Glomerular visceral epithelial cell (primary cell): ENCODE data around the gene RAI14.

Experiments used
- DNase-seq: peaks from one replicate; pipeline ENCODE4 v3.0.0-alpha.2; 2016; ENCODE audit errors: extremely low spot score

The RAI14 gene

DNA sequence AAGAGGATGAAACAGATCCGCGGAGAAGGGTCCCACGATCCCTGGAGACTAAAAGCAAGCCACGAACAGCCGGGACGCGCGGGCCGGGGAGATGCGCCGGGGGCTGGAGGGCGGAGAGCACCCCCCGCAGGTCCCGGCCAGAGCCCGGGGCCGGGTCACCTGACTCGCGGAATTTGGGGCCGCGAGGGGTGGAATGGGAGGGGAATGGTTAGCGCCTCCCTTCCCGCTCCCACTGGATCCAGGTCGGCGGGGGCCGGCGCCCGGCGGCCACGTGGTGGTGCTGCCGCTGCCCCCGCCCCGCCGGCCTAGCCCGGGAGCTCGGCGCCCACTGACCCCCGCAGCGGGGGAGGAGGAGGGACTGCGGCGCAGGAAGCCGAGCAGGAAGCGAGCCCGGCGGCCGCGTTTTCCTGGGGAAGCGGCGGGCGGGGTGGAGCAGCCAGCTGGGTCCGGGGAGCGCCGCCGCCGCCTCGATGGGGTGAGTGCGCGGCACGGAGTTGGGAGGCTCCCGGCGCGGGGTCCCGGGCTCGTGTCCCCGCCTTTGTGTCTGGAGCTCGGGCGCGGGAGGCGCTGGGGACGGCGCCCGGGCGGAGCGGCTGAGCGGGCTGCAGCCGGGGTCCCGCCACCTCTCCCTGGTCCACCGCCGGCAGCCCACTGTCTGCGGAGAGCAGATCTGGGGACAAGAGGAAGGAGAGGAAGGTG lies at the start of gene RAI14:
Gene RAI14, plus strand, starts transcription at position 328 of the 699 bp plus-strand sequence. CDS start 30,592 bp downstream, outside the sequence.
- peak; percentile 95 for DNase-seq

DNA sequence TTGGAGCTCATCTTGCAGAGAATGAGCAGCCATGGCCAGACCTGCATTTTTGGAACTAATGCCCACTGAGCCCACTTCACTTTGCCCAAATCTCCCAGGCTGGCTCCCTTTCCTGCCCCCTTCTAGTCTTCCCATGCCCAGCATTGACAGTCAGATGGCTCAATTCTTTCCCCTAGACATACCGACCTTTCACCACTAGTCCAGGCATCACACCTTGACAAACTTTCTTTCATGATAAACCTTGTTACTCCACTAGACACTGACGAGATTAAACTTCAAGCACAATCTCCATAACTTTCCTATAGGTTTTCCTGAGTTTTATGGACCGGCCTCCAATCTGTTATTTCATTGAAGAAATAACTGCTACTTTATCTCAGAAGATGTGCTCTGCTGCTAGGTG lies 47.8 kb upstream of the RAI14 start:
- DNase-seq: no peak

DNA sequence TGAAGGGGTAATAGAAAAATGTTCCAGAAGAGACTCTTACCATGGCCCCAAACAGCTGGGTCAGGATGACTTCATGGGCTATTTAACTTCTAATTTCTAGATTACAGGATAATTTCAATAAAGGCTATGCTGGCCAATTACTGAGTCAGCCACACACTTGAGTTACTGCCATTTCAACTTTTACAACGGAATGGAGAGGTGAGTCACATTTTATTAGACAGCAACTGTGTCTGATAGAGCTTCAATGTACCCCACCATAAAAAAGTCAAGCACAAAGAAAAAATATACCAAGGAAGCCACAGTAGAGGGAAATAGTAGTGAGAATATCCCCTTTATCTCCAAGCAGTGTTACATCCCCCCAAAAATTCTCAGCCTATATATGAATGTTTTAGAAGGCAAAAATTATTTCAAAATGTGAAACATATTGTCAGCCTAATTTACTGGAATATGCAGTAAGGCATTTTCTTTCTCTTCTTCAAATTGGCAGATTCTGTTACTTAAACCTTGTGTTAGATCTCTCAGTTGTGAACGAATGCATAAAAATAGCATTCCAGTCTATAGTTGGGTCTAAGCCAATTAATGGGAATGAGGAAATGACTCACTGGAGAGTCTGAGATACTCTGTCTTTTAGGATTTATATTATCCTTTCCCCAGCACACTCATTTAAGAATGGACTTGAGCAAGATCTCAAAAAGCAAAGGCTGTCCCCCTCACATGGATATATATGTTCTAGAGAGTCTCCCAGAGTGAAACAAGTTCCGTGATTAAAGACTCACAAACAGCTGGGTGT lies 47.1 kb upstream of the RAI14 start:
- DNase-seq: peak; percentile 89

DNA sequence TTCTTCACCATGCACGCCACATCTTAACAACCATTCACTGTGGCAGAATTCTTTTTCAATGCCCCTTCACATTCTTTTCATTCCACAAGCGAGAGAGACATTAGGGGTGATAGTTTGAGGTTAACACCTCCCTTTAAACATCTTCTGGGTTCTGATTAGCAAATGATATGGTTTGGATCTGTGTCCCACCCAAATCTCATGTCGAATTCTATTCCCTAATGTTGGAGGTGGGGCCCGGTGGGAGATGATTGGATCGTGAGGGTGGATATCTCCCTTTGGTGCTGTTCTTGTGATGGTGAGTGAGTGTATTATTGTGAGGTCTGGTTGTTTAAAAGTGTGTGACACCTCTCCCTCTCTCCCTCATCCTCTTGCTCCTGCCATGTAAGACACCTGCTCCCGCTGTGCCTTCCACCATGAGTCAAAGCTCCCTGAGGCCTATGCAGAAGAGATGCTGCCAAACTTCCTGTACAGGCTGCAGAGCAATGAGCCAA lies 46.1 kb upstream of the RAI14 start:
- DNase-seq: peak; percentile 85

DNA sequence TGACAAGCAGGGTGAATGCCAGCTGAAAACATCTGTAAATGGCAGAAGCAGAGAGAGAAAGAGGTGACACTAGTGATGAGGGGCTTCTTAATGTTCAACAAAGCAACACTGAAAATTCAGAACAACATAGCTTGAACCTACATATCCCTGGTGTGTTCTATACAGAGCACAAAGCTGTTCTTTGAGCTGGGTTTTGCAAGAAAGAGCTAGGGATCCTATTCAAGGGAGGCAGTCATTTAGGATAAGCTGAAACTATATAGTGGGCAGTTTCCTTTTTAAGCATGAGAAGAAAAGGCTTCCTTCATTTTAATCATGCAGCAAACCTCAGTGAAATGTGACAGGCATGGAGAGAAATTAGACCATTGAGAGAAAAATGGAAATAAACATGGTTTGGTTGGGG lies 45.6 kb upstream of the RAI14 start:
- DNase-seq: no peak

DNA sequence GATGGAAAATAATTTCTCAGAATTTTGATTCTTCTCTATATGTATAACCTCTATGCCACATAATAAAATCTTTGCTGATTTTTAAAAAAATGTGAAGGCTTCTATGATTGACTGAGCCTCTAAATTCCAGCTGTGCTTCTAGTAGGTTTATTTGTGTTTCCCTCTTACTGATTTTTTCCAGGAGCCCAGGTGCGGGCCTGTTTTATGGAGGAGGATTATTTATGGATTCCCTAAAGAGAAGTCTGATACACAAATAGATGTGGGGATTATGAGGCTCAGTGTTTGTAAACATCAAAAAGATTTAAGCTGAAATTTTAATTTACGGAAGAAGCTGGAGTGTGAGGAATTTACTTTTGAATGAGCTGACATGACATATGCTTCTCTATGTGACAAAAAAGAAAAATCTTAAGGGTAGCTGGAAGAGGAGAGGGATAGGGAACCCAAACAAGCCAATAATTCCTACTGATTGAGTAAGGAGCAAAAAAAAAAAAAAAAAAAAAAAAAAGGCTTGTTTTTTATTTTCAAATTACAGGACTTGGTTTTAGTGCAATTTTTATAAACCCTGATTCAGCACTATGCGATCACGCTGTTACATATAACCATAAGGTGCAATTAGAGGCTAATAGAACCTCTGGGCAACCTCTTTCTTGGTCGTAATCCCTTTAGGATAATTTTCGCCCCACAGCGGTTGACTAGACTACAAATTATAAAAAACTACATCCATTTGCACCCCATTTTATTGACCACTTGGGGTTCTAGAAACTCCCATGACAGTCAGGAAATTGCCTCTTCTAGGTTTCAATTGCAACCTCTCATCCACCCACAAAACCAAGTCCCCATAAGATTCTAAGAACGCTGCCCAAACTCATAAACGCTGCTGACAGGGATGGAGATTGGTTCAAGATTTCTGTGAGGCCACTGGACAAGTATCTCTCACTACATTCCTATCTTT lies 44.4 kb upstream of the RAI14 start:
- no peak for DNase-seq

DNA sequence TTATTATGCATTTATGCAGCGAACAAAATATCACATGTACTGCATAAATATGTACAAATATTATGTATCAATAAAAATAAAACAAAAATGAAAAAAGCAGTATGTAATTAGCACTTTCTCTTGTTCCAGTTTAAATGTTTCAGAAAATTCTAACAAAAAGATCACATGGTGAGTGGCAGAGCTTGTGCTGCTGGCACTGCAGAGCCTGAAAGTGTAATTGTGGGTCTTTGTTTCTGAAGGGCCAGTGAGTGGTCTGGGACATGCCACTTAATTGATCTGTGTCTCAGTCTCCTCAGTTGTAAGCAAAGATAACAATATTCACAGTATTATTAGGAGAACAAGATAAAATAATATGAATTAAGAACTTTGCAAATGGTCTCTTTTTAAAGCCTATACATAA lies 39.5 kb upstream of the RAI14 start:
- DNase-seq: no peak

DNA sequence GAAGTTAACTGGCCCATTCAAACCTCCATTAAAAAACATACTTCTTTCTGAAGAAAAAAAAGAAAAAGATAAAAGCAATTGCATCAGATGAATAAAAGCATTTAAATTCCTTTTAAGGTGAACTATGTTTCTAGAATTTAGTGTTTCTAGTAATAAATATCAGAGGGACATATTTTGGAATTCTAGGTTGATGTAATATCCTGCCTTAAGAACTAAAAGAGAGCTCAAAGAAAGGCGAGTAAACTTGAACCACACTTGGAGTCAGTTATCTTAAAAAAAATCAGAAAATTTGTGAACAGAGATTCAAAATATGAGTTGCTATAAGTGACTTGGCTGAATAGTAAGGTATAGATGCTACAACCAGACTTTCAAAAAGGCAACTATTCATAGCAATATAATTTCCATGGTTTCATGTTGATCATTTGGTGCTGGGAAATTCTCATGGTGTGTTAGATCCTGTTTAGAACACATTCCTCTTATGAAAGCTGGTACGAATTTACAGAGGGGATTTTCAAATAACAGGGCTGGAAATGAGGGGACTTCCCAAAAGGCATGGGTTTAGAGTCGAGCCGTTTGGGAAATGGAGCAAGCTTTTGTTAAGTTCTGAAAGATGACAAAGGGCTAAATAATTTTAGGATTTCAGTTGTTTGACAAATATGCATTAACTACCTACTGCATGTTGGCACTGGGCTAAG lies 37.6 kb upstream of the RAI14 start:
- DNase-seq: no peak

DNA sequence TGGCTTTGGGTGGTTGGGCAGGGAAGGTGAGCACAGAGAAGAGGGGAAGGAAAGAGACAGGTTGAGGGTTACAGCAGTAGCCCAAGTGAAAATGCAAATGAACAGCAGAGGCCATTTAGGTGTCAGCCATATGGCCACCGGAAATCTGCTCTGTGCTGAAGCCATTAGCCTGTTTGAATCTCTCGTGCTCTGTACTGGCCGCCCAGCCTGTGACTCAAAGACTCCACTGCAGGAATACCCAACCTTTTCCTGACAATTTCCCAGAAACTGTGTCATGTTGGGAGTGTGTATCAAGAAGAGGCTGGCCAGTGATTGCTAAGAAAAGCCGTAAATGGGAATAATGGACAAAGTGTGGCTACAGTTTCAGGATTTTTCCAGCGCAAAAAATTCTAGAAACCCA lies 35.9 kb upstream of the RAI14 start:
- no peak for DNase-seq

DNA sequence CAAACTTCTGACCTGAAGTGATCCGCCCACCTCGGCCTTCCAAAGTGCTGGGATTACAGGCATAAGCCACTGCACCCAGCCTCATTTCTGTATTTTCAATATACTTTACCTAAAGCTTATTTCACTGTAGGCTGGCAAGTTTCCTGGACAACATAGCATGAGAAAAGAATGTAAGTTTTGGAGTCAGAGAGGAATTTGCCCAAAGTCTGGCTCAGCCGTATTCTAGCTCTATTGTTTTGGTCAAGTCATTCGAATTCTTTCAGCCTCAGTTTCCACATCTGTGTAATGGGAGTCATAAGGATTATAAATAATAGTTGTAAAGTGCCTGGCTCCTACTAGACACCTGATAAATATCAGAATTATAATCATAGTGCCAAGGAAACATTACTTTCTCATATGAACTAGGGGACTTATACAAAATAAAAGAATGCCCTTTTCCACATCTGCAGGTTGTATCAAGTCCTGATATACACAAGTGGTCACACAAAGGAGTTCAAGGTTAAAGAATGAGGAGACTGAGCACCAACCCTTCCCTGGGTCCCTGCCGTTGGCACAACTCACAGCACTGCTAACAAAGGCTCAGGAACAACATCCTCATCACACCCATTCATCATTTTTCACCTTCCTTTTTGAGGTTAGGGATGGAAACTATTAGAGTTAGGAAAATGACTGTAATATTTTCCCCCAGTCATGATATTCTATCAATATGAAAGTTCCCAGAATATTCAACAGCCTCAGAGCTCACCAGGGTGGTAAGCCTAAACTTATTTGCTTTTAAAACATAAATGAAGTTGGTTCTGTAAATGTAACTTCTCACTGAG lies 34.6 kb upstream of the RAI14 start:
- DNase-seq: no peak

DNA sequence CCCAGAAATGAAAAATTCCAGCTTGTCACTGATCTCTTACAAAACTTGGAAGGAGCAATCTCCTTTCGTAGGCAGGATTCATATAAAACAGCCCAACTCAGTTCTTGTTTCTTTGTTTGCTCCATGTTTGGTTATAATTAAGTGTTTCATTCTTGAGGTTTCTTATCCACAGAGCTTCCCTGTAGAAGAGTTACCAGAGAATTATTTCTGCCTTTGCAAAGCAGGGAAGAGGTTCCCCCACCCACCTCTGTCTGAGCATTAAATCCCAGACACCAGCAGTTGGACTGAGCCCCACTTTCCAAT lies 34.1 kb upstream of the RAI14 start:
- DNase-seq: no peak

DNA sequence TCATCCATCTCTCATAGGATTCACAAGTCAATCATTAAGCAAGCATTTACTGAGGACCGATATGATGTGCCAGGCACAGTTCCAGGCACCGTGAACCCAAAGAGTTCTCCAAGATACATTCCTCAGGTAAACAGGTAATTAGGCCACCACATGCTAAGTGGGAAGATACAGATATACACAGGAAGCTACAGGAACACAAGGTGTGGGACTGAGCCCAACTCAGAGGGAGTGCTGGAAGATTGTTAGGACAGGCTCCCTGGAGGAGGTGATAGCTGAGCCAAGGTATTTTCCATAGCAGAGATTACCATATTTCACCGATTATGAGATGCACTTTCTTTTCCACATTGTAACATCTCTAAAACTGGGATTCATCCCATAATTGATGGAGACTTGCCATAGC lies 31.4 kb upstream of the RAI14 start:
- DNase-seq: no peak

DNA sequence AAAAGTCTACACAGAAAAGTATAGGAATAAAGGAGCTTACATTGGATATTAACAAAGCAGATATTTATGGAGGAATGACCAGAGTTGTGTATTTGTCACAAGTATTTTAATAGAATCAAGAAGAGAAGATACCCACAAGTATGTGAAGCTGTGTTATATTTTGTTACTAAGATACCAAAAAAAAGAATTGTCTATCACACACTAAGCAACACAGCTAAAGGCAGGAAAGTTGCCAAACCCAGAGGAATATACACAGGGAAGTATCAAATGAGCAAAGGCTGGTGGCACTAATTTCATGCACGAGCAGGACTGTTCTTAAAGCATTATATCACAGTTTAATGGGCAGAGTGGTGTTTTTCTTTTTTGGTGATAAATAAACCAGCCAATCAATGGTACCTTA lies 30.9 kb upstream of the RAI14 start:
- DNase-seq: no peak

DNA sequence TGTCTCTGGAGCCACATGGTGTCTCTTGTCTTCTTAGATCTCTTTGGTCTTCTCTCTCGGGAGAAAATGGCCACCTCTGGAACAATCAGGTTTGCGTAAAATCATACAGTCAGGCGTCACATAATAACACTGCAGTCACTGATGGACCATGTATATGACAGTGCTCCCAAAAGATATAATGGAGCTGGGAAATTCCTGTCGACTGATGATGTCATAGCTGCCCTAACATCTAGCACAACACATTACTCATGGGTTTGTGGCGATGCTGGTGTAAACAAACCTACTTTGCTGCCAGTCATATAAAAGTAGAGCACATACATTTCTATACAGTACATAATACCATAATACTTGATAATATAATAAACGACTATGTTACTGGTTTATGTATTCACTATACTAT lies 30.1 kb upstream of the RAI14 start:
- DNase-seq: peak; percentile 58

DNA sequence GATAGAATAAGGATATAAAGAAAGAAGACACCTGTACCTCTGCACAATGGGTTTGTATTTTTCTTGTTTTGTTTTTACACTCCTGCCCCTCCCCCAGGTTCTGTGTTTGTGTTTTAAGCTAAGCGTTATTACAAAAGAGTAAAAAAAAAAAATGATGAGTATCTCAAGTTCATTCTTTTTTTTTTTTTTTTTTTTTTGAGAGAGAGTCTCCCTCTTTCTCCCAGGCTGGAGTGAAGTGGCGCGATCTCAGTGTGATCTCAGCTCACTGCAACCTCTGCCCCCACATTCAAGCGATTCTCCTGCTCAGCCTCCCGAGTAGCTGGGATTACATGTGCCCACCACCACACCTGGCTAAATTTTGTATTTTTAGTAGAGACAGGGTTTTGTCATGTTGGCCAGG lies 29.4 kb upstream of the RAI14 start:
- no peak for DNase-seq

DNA sequence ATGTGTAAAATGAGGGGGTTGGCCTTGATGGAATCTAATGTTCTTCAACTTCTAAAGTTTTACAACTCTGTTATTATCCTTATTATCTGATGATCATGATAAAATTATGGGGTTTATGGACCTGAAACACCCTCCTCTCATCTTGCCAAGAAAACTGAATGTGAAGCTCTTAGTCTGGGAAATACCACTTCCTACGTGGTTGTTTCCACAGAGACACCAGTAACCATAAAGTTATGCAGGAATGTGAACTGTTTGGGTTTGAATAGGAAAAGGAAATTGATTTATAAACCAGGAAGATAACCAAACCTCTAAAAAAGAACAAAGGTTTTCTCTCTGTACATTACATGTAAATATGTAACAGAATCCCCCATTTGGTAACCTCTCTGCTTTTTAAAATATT lies 28.3 kb upstream of the RAI14 start:
- DNase-seq: peak; percentile 69

DNA sequence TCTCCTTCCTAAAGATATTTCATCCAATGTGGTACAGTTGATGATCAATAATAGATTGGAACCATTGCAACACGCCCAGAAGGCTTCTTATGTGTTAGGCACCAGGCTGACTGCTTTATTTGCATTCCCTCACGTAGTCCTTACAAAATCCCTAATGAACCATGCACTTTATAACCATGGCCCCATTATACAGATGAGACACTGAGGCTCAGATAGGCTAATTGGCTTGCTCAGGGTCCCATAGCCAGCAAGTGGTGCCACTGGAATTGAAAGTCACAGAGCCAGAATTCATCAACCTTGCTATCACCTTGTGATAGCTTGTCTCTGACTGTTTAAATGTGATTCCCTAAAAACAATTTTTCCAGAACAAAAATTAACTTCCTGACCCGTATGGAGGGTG lies 27.8 kb upstream of the RAI14 start:
- no peak for DNase-seq

DNA sequence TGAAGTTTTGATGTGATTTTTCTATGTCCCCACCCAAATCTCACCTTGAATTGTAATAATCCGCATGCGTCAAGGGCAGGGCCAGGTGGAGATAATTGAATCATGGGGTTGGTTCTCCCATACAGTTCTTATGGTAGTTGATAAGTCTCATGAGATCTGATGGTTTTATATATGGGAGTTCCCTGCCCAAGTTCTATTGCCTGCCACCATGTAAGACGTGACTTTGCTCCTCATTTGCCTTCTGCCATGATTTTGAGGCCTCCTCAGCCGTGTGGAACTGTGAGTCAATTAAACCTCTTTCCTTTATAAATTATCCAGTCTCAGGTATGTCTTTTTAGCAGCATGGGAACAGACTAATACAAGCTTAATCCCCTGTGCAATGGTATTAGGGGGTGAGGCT lies 25.5 kb upstream of the RAI14 start:
- no peak for DNase-seq

DNA sequence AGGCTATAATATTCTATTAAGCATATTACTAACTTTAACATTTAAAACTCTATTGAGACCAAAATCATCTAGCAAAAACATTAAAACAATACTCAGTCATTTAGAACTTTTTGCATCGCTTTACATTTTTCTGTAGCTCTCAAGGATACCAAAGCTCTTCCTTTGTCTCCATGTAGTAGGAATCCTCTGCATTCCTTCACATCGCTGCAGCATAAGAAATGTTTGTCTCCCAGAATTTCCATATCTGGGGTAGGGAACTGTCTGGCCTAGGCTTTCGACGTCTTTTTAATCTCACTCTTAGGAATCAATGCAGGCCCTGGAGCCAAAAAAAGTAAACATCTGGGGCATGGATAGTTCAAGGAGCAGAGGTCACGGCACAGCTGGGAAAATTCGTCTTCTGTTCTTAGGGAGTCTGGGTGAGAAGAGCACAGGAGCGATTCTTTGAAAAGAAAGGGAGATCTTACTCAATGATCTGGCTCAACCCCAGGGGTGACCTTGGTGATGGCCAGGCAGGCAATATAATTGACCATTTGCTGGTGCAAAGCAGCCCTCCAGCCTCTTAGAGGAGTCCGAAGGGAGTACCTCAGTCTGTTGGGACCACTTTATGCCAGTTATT lies 23.2 kb upstream of the RAI14 start:
- DNase-seq: no peak

DNA sequence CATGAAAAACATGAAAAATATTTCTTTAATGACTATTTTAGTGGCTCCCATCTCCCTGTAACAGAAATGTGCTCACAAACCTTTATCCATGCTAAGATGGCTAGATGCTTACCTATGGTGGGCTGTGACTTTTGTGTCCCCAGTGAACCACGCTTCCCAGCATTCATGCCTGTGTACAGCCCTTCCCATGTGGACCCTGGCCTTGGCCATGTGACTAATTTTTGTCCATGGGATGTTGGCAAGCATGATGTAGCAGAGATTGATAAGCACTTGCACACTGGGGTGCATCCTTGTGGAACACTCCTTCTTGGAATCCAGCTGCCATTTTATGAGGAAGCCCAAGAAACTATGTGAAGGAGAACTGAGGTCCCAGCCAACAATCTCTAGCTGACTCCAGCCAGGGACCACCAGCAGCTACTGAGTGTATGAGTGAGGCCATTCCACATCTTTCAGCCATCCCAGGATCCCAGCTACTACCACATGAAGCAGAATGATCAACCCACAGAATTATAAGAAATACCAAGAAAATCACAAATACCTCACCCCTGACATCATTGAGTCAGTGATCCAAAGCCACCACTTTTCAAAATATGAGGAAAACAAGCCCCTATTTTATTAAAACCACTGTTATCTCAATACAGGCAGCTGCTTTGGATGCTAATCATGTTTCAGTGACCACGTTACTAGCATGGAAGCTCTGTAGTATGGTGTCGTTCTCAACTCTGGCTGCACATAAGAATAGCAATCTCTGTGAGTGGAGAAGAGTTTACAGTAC lies 16.1 kb upstream of the RAI14 start:
- peak; percentile 87 for DNase-seq
